ENCODE data around the gene RARRES2.

RARRES2 gene

GRCh38 chr7:150330211-150330885, 11.1 kb downstream of the RARRES2 start:
- H3K36me3 ChIP-seq (ENCODE audit: control insufficient read depth, insufficient read depth, low read length), result peaks cover 31% of the 10 kb centered on the region
- no peak overlapping the region for H3K4me3 ChIP-seq (ENCODE audit: insufficient read depth, low read depth, low read length, poor library complexity, severe bottlenecking)
- no peaks in the 10 kb centered on the region for H3K9me3 ChIP-seq (ENCODE audit: control insufficient read depth, low read length)
- DNase-seq, result no peak
- no peak overlapping the region for H3K27ac ChIP-seq (ENCODE audit: insufficient read depth, low read length, poor library complexity, severe bottlenecking)
- H3K27me3 ChIP-seq (replicated peaks; ENCODE audit: control insufficient read depth, insufficient read depth, low read length, poor library complexity, severe bottlenecking), result no peaks in the 10 kb centered on the region
- H3K4me1 ChIP-seq (ENCODE audit: control insufficient read depth, insufficient read depth, low read length, poor library complexity, severe bottlenecking), result no peaks in the 10 kb centered on the region

DNA sequence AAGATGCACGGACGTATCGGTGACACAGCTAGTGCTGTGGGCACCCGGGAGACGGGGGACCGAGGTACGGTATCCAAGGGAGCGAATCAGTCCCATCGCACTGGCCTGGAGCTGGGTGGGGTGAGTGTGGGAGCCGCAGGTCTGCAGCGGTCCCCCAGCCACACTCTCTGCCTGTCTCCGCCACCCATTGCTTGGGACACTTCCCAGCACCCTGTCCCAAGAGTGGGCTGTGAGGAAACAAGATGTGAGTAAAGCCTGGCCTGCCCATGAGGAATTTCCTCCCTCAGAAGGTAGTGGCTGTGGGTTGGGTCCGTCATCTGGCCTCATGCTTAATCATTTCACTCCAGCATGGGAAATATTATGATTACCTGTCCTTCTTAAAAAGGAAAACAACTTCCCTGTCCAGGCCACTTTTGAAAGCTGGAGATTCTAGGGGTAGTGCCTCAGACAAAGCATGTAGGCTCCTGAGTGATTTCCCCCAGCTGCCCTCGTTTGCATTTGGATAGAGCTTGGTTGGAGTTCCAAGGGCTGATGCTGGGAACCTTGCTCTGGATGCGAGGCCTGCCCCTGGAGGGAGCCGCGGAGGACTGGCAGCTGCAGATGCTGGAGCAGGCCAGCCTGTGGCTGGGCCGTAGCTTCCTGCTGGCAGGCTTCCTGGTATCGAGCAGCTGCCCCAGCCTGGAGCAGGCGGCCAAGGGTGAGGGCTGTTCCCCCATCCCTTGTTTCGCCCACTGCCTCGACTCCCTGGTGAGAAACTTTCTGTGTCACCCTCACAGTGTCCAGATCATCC, 11.9 kb downstream of the RARRES2 start:
- Histone ChIP-seq H3K4me3 (ENCODE audit: insufficient read depth, low read depth, low read length, poor library complexity, severe bottlenecking) (no peak overlapping the region), H3K36me3 (ENCODE audit: control insufficient read depth, insufficient read depth, low read length) (peaks cover 31% of the 10 kb centered on the region)

DNA sequence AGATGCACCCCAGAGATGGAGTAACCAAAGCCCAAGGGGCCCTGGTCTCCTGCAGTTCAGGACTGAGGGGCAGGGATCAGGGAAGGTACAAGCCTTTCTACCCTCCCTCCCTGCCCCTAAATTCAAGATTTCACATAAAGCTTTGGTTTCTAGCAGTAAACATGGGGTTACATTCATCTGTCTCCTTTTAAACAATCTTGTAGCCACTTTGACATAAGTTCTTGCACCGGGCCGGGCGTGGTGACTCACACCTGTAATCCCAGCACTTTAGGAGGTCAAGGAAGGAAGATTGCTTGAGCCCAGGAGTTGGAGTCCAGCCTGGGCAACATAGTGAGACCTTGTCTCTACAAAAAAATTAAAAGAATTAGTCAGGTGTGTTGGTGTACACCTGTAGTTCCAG, 14.1 kb downstream of the RARRES2 start:
- Histone ChIP-seq H3K4me1 (ENCODE audit: control insufficient read depth, insufficient read depth, low read length, poor library complexity, severe bottlenecking) (peaks cover 11% of the 10 kb centered on the region), H3K36me3 (ENCODE audit: control insufficient read depth, insufficient read depth, low read length) (peaks cover 31% of the 10 kb centered on the region), H3K9me3 (ENCODE audit: control insufficient read depth, low read length) (no peaks in the 10 kb centered on the region), H3K27me3 (replicated peaks; ENCODE audit: control insufficient read depth, insufficient read depth, low read length, poor library complexity, severe bottlenecking) (no peaks in the 10 kb centered on the region), H3K4me3 (ENCODE audit: insufficient read depth, low read depth, low read length, poor library complexity, severe bottlenecking) (no peak overlapping the region), H3K27ac (ENCODE audit: insufficient read depth, low read length, poor library complexity, severe bottlenecking) (no peak overlapping the region)
- no peak for DNase-seq

More for the DNA sequence above, 11.9 kb downstream of the RARRES2 start:
- Histone ChIP-seq H3K9me3 (ENCODE audit: control insufficient read depth, low read length) (no peaks in the 10 kb centered on the region), H3K27ac (ENCODE audit: insufficient read depth, low read length, poor library complexity, severe bottlenecking) (no peak overlapping the region), H3K4me1 (ENCODE audit: control insufficient read depth, insufficient read depth, low read length, poor library complexity, severe bottlenecking) (peaks cover under 1% of the 10 kb centered on the region), H3K27me3 (replicated peaks; ENCODE audit: control insufficient read depth, insufficient read depth, low read length, poor library complexity, severe bottlenecking) (no peaks in the 10 kb centered on the region)
- DNase-seq, result no peak

DNA sequence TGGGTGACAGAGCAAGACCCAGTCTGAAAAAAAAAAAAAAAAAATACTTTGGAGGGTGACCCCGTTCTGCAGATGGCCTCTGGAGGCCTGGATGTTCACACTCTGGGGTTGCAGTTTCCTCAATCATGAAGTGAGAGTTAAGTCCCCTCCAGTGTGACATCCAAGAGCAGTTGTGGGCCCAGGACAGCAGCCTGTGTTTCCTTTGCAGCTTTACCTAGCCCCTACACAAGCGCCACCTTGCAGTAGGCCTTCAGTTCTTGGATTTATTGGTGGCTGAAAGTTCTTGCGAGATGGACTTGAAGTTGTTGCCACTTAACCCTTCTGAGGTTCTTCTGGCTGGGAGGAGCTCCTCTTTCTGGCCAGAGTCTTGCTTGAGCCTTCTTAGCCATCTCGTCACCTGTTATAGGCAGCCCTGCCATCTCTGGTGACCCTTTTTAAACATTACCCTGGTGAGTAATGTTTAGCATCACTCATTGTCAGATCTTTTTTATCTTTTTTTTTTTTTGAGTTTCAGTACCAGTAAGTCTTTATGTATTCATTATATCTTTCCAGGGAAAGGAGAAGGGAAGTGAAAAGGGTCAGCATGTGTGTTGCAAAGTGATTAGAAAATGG, 14.7 kb downstream of the RARRES2 start:
- H3K9me3 ChIP-seq (ENCODE audit: control insufficient read depth, low read length), result no peaks in the 10 kb centered on the region
- no peaks in the 10 kb centered on the region for H3K27me3 ChIP-seq (replicated peaks; ENCODE audit: control insufficient read depth, insufficient read depth, low read length, poor library complexity, severe bottlenecking)
- DNase-seq, result no peak
- H3K27ac ChIP-seq (ENCODE audit: insufficient read depth, low read length, poor library complexity, severe bottlenecking), result no peak overlapping the region
- H3K36me3 ChIP-seq (ENCODE audit: control insufficient read depth, insufficient read depth, low read length), result peaks cover 31% of the 10 kb centered on the region
- peaks cover 16% of the 10 kb centered on the region for H3K4me1 ChIP-seq (ENCODE audit: control insufficient read depth, insufficient read depth, low read length, poor library complexity, severe bottlenecking)
- H3K4me3 ChIP-seq (ENCODE audit: insufficient read depth, low read depth, low read length, poor library complexity, severe bottlenecking), result no peak overlapping the region

DNA sequence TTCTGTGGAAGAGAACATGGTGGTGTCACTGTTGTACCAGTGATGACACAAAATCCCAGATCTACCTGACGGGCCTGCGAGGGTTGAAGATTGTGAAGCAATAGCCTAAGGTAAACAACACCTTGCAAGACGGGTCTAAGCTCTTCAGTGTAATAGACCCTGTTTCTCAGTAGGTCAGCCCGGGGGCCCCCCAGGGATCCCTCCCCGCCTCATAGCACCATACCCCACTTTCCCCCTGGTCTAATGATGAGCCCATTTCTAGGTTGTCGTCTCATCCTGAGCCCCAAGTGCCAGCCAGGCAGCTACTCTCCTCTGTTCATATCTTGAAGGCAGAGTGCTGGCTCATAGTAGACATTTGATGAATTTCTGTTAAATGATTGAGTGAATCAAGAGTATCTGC, 15.5 kb downstream of the RARRES2 start:
- H3K9me3 ChIP-seq (ENCODE audit: control insufficient read depth, low read length), result no peaks in the 10 kb centered on the region
- peaks cover 16% of the 10 kb centered on the region for H3K4me1 ChIP-seq (ENCODE audit: control insufficient read depth, insufficient read depth, low read length, poor library complexity, severe bottlenecking)
- H3K27ac ChIP-seq (ENCODE audit: insufficient read depth, low read length, poor library complexity, severe bottlenecking), result no peak overlapping the region

GRCh38 chr7:150325110-150325611, 16.3 kb downstream of the RARRES2 start:
- Histone ChIP-seq H3K27me3 (replicated peaks; ENCODE audit: control insufficient read depth, insufficient read depth, low read length, poor library complexity, severe bottlenecking) (no peaks in the 10 kb centered on the region), H3K4me1 (ENCODE audit: control insufficient read depth, insufficient read depth, low read length, poor library complexity, severe bottlenecking) (peaks cover 16% of the 10 kb centered on the region), H3K27ac (ENCODE audit: insufficient read depth, low read length, poor library complexity, severe bottlenecking) (no peak overlapping the region), H3K9me3 (ENCODE audit: control insufficient read depth, low read length) (no peaks in the 10 kb centered on the region), H3K4me3 (ENCODE audit: insufficient read depth, low read depth, low read length, poor library complexity, severe bottlenecking) (no peak overlapping the region), H3K36me3 (ENCODE audit: control insufficient read depth, insufficient read depth, low read length) (peaks cover 25% of the 10 kb centered on the region)
- DNase-seq, result no peak

More for the DNA sequence above, 15.5 kb downstream of the RARRES2 start:
- Histone ChIP-seq H3K36me3 (ENCODE audit: control insufficient read depth, insufficient read depth, low read length) (peaks cover 31% of the 10 kb centered on the region), H3K4me3 (ENCODE audit: insufficient read depth, low read depth, low read length, poor library complexity, severe bottlenecking) (no peak overlapping the region), H3K27me3 (replicated peaks; ENCODE audit: control insufficient read depth, insufficient read depth, low read length, poor library complexity, severe bottlenecking) (no peaks in the 10 kb centered on the region)
- DNase-seq, result no peak

DNA sequence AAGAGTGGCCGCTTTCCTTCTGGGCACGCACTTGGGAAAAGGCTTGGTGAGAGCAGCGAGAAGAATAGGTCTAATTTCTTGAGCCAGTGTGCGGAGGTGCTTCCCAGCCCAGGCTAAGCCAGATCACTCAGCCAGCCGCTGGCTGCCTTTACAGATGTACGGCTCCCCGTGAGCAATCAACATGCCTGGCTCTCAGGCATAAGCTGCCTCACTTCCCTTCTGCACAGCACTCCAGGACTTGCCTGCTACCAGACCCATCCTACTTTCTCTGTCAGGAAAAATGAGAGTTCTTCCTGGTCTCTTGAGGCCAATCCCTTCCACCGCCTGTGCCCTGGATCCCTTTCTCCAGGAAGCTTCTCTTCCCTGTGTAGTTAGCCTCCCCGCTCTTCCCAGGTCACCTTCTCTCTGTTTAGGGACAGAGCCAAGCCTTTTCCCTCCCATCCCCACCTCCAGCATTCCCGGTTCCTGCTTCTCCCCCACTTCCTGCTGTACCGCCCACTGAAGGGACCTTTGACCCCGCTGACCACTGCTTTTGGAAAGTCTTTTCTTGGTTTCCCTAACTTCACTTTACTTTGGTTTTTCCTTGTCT, 17.0 kb downstream of the RARRES2 start:
- H3K27me3 ChIP-seq (replicated peaks; ENCODE audit: control insufficient read depth, insufficient read depth, low read length, poor library complexity, severe bottlenecking), result no peaks in the 10 kb centered on the region
- H3K27ac ChIP-seq (ENCODE audit: insufficient read depth, low read length, poor library complexity, severe bottlenecking), result no peak overlapping the region
- H3K36me3 ChIP-seq (ENCODE audit: control insufficient read depth, insufficient read depth, low read length), result peaks cover 19% of the 10 kb centered on the region
- peaks cover 16% of the 10 kb centered on the region for H3K4me1 ChIP-seq (ENCODE audit: control insufficient read depth, insufficient read depth, low read length, poor library complexity, severe bottlenecking)
- H3K4me3 ChIP-seq (ENCODE audit: insufficient read depth, low read depth, low read length, poor library complexity, severe bottlenecking), result no peak overlapping the region
- H3K9me3 ChIP-seq (ENCODE audit: control insufficient read depth, low read length), result no peaks in the 10 kb centered on the region
- DNase-seq, result no peak

- Histone ChIP-seq H3K4me3 (ENCODE audit: insufficient read depth, low read depth, low read length, poor library complexity, severe bottlenecking) (peak overlapping the region; percentile 82), H3K4me1 (ENCODE audit: control insufficient read depth, insufficient read depth, low read length, poor library complexity, severe bottlenecking) (peaks cover 16% of the 10 kb centered on the region), H3K36me3 (ENCODE audit: control insufficient read depth, insufficient read depth, low read length) (peaks cover 14% of the 10 kb centered on the region), H3K27ac (ENCODE audit: insufficient read depth, low read length, poor library complexity, severe bottlenecking) (peak overlapping the region; percentile 79), H3K9me3 (ENCODE audit: control insufficient read depth, low read length) (no peaks in the 10 kb centered on the region), H3K27me3 (replicated peaks; ENCODE audit: control insufficient read depth, insufficient read depth, low read length, poor library complexity, severe bottlenecking) (no peaks in the 10 kb centered on the region)
- no peak for DNase-seq
Measured at GRCh38 chr7:150323682-150324372, 17.6 kb downstream of the RARRES2 start.

DNA sequence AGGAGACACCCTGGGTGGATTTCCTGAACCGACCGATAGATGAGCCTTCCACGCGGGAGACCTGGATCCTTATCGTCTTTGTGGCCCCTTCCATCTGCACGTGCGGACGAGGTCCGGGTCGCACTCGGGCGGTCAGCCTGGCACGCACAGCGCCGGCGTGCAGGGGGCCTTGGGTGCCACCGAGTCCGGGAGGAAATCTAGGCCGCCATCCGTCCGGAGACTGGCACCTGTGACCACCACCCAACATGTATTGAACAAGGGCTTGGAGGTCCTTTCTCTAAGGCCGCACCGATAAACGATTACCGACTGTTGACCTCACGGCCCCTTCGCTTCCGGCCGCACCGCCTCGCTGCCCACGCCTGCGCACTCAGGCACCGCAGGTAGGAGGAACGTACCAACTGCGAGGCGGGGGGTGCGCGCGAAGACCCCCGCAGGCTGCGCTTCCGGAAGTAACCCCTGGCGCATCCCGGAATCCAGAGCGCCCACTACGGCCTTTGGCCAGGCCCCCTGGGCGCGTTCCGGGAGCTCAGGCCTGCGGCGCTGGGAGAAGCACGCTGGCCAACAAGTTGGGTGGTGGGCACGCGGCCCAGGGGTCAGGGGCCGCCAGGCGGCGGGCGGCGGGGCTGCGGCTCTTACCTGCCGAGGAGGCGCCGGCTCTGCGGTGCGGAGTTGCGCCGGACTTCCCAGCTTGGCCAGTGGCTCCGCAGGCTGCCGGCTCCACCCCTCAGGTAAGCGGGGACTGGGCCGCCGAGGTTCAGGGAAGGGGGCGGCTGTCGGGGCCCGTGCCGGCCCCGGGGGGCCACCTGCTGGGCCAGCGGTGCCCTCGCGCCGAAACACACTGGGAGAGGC, 18.4 kb downstream of the RARRES2 start, which contains the start of the genes ACTR3C and LRRC61:
ACTR3C (minus strand) TSS at position 713 of the 849 bp plus-strand sequence. CDS start 28,249 bp downstream, outside the sequence.
LRRC61 (plus strand) TSS at position 523 of the 849 bp plus-strand sequence. CDS start 13,507 bp downstream, outside the sequence.
- Histone ChIP-seq H3K4me3 (ENCODE audit: insufficient read depth, low read depth, low read length, poor library complexity, severe bottlenecking) (peak within 1 kb of the TSS; percentile 82), H3K4me1 (ENCODE audit: control insufficient read depth, insufficient read depth, low read length, poor library complexity, severe bottlenecking) (peaks cover 16% of the 10 kb centered on the region), H3K36me3 (ENCODE audit: control insufficient read depth, insufficient read depth, low read length) (peaks cover 7% of the 10 kb centered on the region), H3K9me3 (ENCODE audit: control insufficient read depth, low read length) (no peaks in the 10 kb centered on the region), H3K27ac (ENCODE audit: insufficient read depth, low read length, poor library complexity, severe bottlenecking) (peak within 1 kb of the TSS; percentile 79), H3K27me3 (replicated peaks; ENCODE audit: control insufficient read depth, insufficient read depth, low read length, poor library complexity, severe bottlenecking) (no peaks in the 10 kb centered on the region)
- DNase-seq, result peak; percentile 15 to 40 (median 20)

All from effector memory CD4-positive, alpha-beta T cell (primary cell).